GM23338 (cell line): ENCODE results near the gene MAP1LC3B. TPM values are rescaled to one million over a fixed set of nuclear protein-coding genes. Genes with fewer than 3 reads are reported as not detected.

ENCODE experiments used
- ATAC-seq: fragments of 200-7000 bp; cut with Tn5 transposase; 3 replicates; pipeline ENCODE4 v1.9.1; 2020
- DNase-seq: peaks from one replicate; pipeline ENCODE4 v3.0.0-alpha.2; 2015; ENCODE audit warnings: low spot score
- H2AFZ ChIP-seq: fragments of 200-600 bp; sonication (generic); 2 replicates; pipeline ENCODE4 v1.8.0; 2016; ENCODE audit warnings: antibody characterized with exemption, mild to moderate bottlenecking, moderate library complexity
- H3F3A ChIP-seq: fragments of 200-600 bp; sonication (generic); replicated peaks from 2 replicates; pipeline ENCODE4 v1.8.0; 2017; ENCODE audit warnings: antibody characterized with exemption, mixed run types, low read depth
- H3K27ac ChIP-seq: fragments of 200-600 bp; sonication (generic); 2 replicates; pipeline ENCODE4 v1.6.1; 2016; ENCODE audit warnings: low read depth
- H3K27me3 ChIP-seq: fragments of 200-600 bp; sonication (generic); 2 replicates; pipeline ENCODE4 v1.8.0; 2016; ENCODE audit warnings: mild to moderate bottlenecking, mixed run types, moderate library complexity; ENCODE audit not compliant: insufficient read depth
- H3K36me3 ChIP-seq: fragments of 200-600 bp; sonication (generic); 2 replicates; pipeline ENCODE4 v1.8.0; 2016; ENCODE audit warnings: mild to moderate bottlenecking; ENCODE audit not compliant: insufficient read depth
- H3K4me1 ChIP-seq: fragments of 200-600 bp; sonication (generic); 2 replicates; pipeline ENCODE4 v1.8.0; 2016; ENCODE audit warnings: mild to moderate bottlenecking, moderate library complexity; ENCODE audit not compliant: insufficient read depth
- H3K4me2 ChIP-seq: fragments of 200-600 bp; sonication (generic); 2 replicates; pipeline ENCODE4 v1.7.1; 2017; ENCODE audit warnings: mixed run types
- H3K4me3 ChIP-seq: fragments of 200-600 bp; sonication (generic); 2 replicates; pipeline ENCODE4 v1.6.1; 2016; ENCODE audit warnings: mixed run types
- H3K79me2 ChIP-seq: fragments of 200-600 bp; sonication (generic); replicated peaks from 2 replicates; pipeline ENCODE4 v1.8.0; 2017; ENCODE audit warnings: mild to moderate bottlenecking; ENCODE audit not compliant: insufficient read depth
- H3K9me2 ChIP-seq: fragments of 200-600 bp; sonication (generic); 2 replicates; pipeline ENCODE4 v1.8.0; 2017; ENCODE audit not compliant: insufficient read depth
- H4K20me1 ChIP-seq: fragments of 200-600 bp; sonication (generic); replicated peaks from 2 replicates; pipeline ENCODE4 v1.8.0; 2017; ENCODE audit warnings: mild to moderate bottlenecking; ENCODE audit not compliant: insufficient read depth
- H3K27ac Mint-ChIP-seq: 2 replicates; pipeline ENCODE4 v1.8.0; 2020; ENCODE audit warnings: inconsistent platforms, mild to moderate bottlenecking, moderate library complexity, mixed read lengths
- H3K27me3 Mint-ChIP-seq: 3 replicates; pipeline ENCODE4 v1.8.0; 2022; ENCODE audit warnings: low read depth, mild to moderate bottlenecking, moderate library complexity, mixed read lengths, inconsistent platforms; ENCODE audit not compliant: insufficient read depth, poor library complexity
- H3K36me3 Mint-ChIP-seq: 3 replicates; pipeline ENCODE4 v1.8.0; 2021; ENCODE audit warnings: low read depth, mild to moderate bottlenecking, inconsistent platforms, moderate library complexity, mixed read lengths
- H3K4me1 Mint-ChIP-seq: 3 replicates; pipeline ENCODE4 v1.8.0; 2020; ENCODE audit warnings: mild to moderate bottlenecking, inconsistent platforms, mixed read lengths
- H3K4me3 Mint-ChIP-seq: 3 replicates; pipeline ENCODE4 v1.8.0; 2021; ENCODE audit warnings: moderate library complexity, mild to moderate bottlenecking, inconsistent platforms, mixed read lengths
- H3K9me3 Mint-ChIP-seq: 3 replicates; pipeline ENCODE4 v1.8.0; 2020; ENCODE audit warnings: moderate library complexity, mild to moderate bottlenecking, inconsistent platforms, mixed read lengths
- CREB1 ChIP-seq: fragments of 250-450 bp; sonication (Bioruptor Pico); IDR thresholded peaks from 2 replicates; pipeline ENCODE4 v1.5.0; 2020; ENCODE audit warnings: low read depth, mild to moderate bottlenecking, moderate library complexity
- EZH2 ChIP-seq: fragments of 200-600 bp; sonication (generic); IDR thresholded peaks from one replicate; pipeline ENCODE4 v1.8.0; 2017; ENCODE audit warnings: antibody characterized with exemption, mild to moderate bottlenecking, low read depth; ENCODE audit not compliant: unreplicated experiment
- EZH2phosphoT487 ChIP-seq: fragments of 200-600 bp; sonication (generic); IDR thresholded peaks from one replicate; pipeline ENCODE4 v1.8.1; 2018; ENCODE audit warnings: antibody characterized with exemption; ENCODE audit not compliant: unreplicated experiment
- JUNB ChIP-seq: IDR thresholded peaks from one replicate; pipeline ENCODE4 v1.6.1; 2016; ENCODE audit warnings: antibody characterized with exemption; ENCODE audit not compliant: unreplicated experiment
- NANOG ChIP-seq: IDR thresholded peaks from 2 replicates; pipeline ENCODE4 v1.6.1; 2016; ENCODE audit warnings: antibody characterized with exemption, borderline replicate concordance
- POLR2AphosphoS5 ChIP-seq: IDR thresholded peaks from 2 replicates; pipeline ENCODE4 v1.6.1; 2016; ENCODE audit warnings: antibody characterized with exemption, low read depth
- STAT1 ChIP-seq: IDR thresholded peaks from one replicate; pipeline ENCODE4 v1.6.1; 2016; ENCODE audit warnings: antibody characterized with exemption; ENCODE audit not compliant: unreplicated experiment
- ZNF331 ChIP-seq: fragments of 250-450 bp; sonication (Bioruptor Pico); IDR thresholded peaks from 2 replicates; pipeline ENCODE4 v1.5.0; 2020; ENCODE audit warnings: low read depth, mild to moderate bottlenecking, moderate library complexity
- ZNF462 ChIP-seq: fragments of 250-450 bp; sonication (Bioruptor Pico); IDR thresholded peaks from 2 replicates; pipeline ENCODE4 v1.5.0; 2020; ENCODE audit warnings: mild to moderate bottlenecking, moderate library complexity
- polyA plus RNA-seq: library from polyadenylated mRNA; unstranded; fragments of >200 nt; fragmentation: Nextera tagmentation; extraction: Ambion mirVana; gene quantifications from 2 replicates; pipeline ENCODE4 v1.2.1, GENCODE V29; 2016
- total RNA-seq: library from RNA; depleted of rRNA; stranded (reverse); fragments of >200 nt; shearing (Covaris generic); gene quantifications from 2 replicates; pipeline ENCODE4 v1.2.3, GENCODE V29; 2014
- TF ChIP-seq, protein P1 (sequence below), 2 experiments: fragments of 200-600 bp in 1 of 2; sonication (generic) in 1 of 2; conservative IDR thresholded peaks; 2 replicates each; pipeline versions ENCODE4 v1.5.1 to v1.6.1; 2016 to 2017; ENCODE audit warnings: antibody characterized with exemption in 2 of 2, low read depth in 2 of 2, mild to moderate bottlenecking in 2 of 2, moderate library complexity in 1 of 2

Gene MAP1LC3B
- total and polyA plus RNA-seq, 2 experiments from 2014 or later, result 35.9 to 80.2 TPM

GRCh38 chr16:87448866-87449265, 56.7 kb downstream of the MAP1LC3B start:
- Histone ChIP-seq H4K20me1 (peaks cover 11% of the 10 kb centered on the region), H3K4me3 (no peak overlapping the region), H3K27ac (no peak overlapping the region), H3K9me2 (no peaks in the 10 kb centered on the region), H3K79me2 (peaks cover 11% of the 10 kb centered on the region; the same call in 1 of the 2 replicates), H2AFZ (no peak overlapping the region), H3K27me3 (no peaks in the 10 kb centered on the region), H3K36me3 (peaks cover 21% of the 10 kb centered on the region), H3K4me1 (no peaks in the 10 kb centered on the region), H3K4me2 (no peak overlapping the region), H3F3A (no peaks in the 10 kb centered on the region)
- ATAC-seq (no peak), DNase-seq (no peak)
- Mint-ChIP-seq H3K27ac (no peak overlapping the region), H3K27me3 (peaks cover 8% of the 10 kb centered on the region), H3K4me1 (no peaks in the 10 kb centered on the region), H3K36me3 (peaks cover 68% of the 10 kb centered on the region), H3K9me3 (peaks cover 13% of the 10 kb centered on the region; the same call in 1 of the 3 replicates), H3K4me3 (no peak overlapping the region)
- TF ChIP-seq STAT1, result no peak
- TF ChIP-seq, protein P1, sequence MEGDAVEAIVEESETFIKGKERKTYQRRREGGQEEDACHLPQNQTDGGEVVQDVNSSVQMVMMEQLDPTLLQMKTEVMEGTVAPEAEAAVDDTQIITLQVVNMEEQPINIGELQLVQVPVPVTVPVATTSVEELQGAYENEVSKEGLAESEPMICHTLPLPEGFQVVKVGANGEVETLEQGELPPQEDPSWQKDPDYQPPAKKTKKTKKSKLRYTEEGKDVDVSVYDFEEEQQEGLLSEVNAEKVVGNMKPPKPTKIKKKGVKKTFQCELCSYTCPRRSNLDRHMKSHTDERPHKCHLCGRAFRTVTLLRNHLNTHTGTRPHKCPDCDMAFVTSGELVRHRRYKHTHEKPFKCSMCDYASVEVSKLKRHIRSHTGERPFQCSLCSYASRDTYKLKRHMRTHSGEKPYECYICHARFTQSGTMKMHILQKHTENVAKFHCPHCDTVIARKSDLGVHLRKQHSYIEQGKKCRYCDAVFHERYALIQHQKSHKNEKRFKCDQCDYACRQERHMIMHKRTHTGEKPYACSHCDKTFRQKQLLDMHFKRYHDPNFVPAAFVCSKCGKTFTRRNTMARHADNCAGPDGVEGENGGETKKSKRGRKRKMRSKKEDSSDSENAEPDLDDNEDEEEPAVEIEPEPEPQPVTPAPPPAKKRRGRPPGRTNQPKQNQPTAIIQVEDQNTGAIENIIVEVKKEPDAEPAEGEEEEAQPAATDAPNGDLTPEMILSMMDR (conservative IDR thresholded peaks at IDR 0.05; ENCODE audit: low read depth in 2 of 2), result no peak

DNA sequence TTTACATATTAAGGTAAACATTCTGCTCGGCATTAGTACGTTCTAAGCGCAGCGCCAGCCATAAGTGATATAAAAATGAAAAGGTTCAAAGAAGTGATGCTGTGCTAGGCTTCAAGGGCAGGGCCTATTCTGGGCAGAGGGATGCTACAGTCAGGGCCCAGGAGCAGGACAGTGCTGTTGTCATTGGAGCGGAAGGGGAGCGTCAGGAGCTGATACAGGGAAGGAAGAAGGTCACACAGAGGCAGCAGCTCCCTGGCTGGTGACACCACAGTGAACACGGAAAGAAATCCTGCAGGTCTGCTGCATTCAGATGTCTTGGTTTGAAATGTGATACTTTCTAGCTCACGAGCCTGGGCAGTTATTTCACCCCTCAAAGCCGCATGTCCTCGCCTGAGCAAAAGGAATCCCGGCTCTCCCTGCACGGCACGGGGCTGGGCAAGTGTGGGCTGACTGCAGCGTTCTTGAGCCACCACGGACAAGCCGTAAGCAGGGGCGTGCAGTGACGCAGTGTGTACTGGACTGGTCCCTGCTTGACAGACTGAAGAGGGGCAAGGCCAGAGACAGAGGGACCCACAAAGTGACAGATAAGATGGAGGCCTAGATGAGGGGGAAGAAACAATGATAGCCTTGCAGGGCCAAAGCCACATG, 59.6 kb downstream of the MAP1LC3B start:
- Mint-ChIP-seq H3K4me3 (no peak overlapping the region), H3K36me3 (peaks cover 41% of the 10 kb centered on the region), H3K4me1 (no peaks in the 10 kb centered on the region), H3K9me3 (no peaks in the 10 kb centered on the region), H3K27ac (peak overlapping the region; percentile 74), H3K27me3 (peaks cover 8% of the 10 kb centered on the region)
- H3K27me3 ChIP-seq, result no peaks in the 10 kb centered on the region
- no peaks in the 10 kb centered on the region for H3K4me1 ChIP-seq
- no peaks in the 10 kb centered on the region for H3F3A ChIP-seq
- H4K20me1 ChIP-seq, result peaks cover 11% of the 10 kb centered on the region
- no peak overlapping the region for H3K27ac ChIP-seq
- no peak for ATAC-seq
- peaks cover 4% of the 10 kb centered on the region; the same call in 1 of the 2 replicates for H3K79me2 ChIP-seq
- DNase-seq, result no peak
- H3K9me2 ChIP-seq, result no peaks in the 10 kb centered on the region
- no peak overlapping the region for H2AFZ ChIP-seq
- peaks cover 9% of the 10 kb centered on the region; the same call in 1 of the 2 replicates for H3K36me3 ChIP-seq
- no peak overlapping the region for H3K4me3 ChIP-seq
- H3K4me2 ChIP-seq, result no peak overlapping the region
- TF ChIP-seq ZNF331 (CRISPR knock-in tag), result no peak
- TF ChIP-seq STAT1, result no peak
- TF ChIP-seq EZH2, result no peak
- TF ChIP-seq POLR2AphosphoS5, result no peak
- no peak for TF ChIP-seq CREB1 (CRISPR knock-in tag)
- TF ChIP-seq EZH2phosphoT487, result no peak
- TF ChIP-seq, protein P1 (conservative IDR thresholded peaks at IDR 0.05; ENCODE audit: low read depth in 2 of 2), result no peak
- no peak for TF ChIP-seq NANOG
- no peak for TF ChIP-seq JUNB
- no peak for TF ChIP-seq ZNF462 (CRISPR knock-in tag)
